Measurements from ENCODE around the gene KIF1B. TPM values are rescaled to one million over a fixed set of nuclear protein-coding genes. Genes with fewer than 3 reads are reported as not detected.

The KIF1B gene
- total and polyA plus RNA-seq, 9 of the 15 experiments (the other 6 are each of a cell fraction or from before 2014, with no cell fraction given), result 2.8 to 19.8 (median 11.9) TPM

GRCh38 chr1:10387677-10388386, 177.5 kb downstream of the KIF1B start (continued):
- TF ChIP-seq, protein P1, sequence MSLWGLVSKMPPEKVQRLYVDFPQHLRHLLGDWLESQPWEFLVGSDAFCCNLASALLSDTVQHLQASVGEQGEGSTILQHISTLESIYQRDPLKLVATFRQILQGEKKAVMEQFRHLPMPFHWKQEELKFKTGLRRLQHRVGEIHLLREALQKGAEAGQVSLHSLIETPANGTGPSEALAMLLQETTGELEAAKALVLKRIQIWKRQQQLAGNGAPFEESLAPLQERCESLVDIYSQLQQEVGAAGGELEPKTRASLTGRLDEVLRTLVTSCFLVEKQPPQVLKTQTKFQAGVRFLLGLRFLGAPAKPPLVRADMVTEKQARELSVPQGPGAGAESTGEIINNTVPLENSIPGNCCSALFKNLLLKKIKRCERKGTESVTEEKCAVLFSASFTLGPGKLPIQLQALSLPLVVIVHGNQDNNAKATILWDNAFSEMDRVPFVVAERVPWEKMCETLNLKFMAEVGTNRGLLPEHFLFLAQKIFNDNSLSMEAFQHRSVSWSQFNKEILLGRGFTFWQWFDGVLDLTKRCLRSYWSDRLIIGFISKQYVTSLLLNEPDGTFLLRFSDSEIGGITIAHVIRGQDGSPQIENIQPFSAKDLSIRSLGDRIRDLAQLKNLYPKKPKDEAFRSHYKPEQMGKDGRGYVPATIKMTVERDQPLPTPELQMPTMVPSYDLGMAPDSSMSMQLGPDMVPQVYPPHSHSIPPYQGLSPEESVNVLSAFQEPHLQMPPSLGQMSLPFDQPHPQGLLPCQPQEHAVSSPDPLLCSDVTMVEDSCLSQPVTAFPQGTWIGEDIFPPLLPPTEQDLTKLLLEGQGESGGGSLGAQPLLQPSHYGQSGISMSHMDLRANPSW (CRISPR knock-in tag; IDR thresholded peaks at IDR 0.05), result no peak
- peak; percentile 82 to 86 for TF ChIP-seq KDM1A (IDR thresholded peaks at IDR 0.05)
- 0 out of 2 replicates have a peak, but pooled peaks have one; percentile 23 for TF ChIP-seq MTA3 (IDR thresholded peaks at IDR 0.05; ENCODE audit: borderline replicate concordance)
- no peak for TF ChIP-seq ZC3H11A (IDR thresholded peaks at IDR 0.05; ENCODE audit: low read depth, low read length)
- peak in 1 of 2 experiments; percentile 44; a peak in 1 of 4 replicates for TF ChIP-seq FOXK2 (conservative IDR thresholded peaks at IDR 0.05 in 1 of 2, IDR thresholded peaks at IDR 0.05 in 1 of 2; ENCODE audit: low read depth in 2 of 2)
- no peak for TF ChIP-seq ZNF124 (CRISPR knock-in tag; IDR thresholded peaks at IDR 0.05)
- peak; percentile 22 to 39; a peak in 1 of 4 replicates for TF ChIP-seq NRF1 (conservative IDR thresholded peaks at IDR 0.05 in 1 of 2, IDR thresholded peaks at IDR 0.05 in 1 of 2)
- no peak for TF ChIP-seq ZNF449 (CRISPR knock-in tag; IDR thresholded peaks at IDR 0.05)
- peak; percentile 50 for TF ChIP-seq ELF1 (tag; IDR thresholded peaks at IDR 0.05)
- TF ChIP-seq, protein P2, sequence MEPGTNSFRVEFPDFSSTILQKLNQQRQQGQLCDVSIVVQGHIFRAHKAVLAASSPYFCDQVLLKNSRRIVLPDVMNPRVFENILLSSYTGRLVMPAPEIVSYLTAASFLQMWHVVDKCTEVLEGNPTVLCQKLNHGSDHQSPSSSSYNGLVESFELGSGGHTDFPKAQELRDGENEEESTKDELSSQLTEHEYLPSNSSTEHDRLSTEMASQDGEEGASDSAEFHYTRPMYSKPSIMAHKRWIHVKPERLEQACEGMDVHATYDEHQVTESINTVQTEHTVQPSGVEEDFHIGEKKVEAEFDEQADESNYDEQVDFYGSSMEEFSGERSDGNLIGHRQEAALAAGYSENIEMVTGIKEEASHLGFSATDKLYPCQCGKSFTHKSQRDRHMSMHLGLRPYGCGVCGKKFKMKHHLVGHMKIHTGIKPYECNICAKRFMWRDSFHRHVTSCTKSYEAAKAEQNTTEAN (CRISPR knock-in tag; IDR thresholded peaks at IDR 0.05), result no peak
- peak in 1 of 2 experiments; percentile 87; a peak in 2 of 4 replicates for TF ChIP-seq ZMIZ1 (IDR thresholded peaks at IDR 0.05; ENCODE audit: low read depth in 2 of 2, low read length in 2 of 2)
- TF ChIP-seq ATF7 (IDR thresholded peaks at IDR 0.05), result peak; percentile 30; the same call in 1 of the 2 replicates
- TF ChIP-seq HES1 (IDR thresholded peaks at IDR 0.05; ENCODE audit: low read depth), result no peak
- TF ChIP-seq ZNF77 (CRISPR knock-in tag; IDR thresholded peaks at IDR 0.05), result no peak
- TF ChIP-seq FOXM1 (IDR thresholded peaks at IDR 0.05; ENCODE audit: low read depth), result peak; percentile 44; the same call in 1 of the 2 replicates
- no peak for TF ChIP-seq FOXM1 (CRISPR knock-in tag; IDR thresholded peaks at IDR 0.05; ENCODE audit: low read depth)
- peak; percentile 99 for TF ChIP-seq ZNF316 (IDR thresholded peaks at IDR 0.05)
- no peak for TF ChIP-seq ETV1 (tag; conservative IDR thresholded peaks at IDR 0.05; ENCODE audit: low read depth)
